Measurements from ENCODE around the gene DROSHA.

DROSHA gene

DNA sequence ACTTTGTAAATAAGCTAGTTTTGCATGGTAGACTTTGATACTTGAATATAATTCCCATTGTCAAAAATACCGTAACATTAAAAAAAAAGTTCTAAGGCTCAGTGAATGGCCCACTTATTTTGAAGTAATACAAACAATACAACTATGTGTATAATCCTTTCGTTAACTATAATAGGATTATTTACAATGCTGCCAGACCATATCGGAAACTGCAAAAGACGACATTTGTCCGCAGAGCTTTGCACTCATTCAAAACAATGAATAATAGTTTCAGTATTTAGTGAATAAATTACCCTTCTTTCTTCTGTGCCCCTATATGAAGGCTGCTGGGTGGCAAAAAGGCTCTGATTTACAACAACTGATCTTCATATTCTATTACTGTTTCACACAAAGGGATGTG, 121.8 kb downstream of the DROSHA start:
- no peak overlapping the region for H3K4me3 ChIP-seq (ENCODE audit: low read depth, low read length)
- TF ChIP-seq, protein P1, sequence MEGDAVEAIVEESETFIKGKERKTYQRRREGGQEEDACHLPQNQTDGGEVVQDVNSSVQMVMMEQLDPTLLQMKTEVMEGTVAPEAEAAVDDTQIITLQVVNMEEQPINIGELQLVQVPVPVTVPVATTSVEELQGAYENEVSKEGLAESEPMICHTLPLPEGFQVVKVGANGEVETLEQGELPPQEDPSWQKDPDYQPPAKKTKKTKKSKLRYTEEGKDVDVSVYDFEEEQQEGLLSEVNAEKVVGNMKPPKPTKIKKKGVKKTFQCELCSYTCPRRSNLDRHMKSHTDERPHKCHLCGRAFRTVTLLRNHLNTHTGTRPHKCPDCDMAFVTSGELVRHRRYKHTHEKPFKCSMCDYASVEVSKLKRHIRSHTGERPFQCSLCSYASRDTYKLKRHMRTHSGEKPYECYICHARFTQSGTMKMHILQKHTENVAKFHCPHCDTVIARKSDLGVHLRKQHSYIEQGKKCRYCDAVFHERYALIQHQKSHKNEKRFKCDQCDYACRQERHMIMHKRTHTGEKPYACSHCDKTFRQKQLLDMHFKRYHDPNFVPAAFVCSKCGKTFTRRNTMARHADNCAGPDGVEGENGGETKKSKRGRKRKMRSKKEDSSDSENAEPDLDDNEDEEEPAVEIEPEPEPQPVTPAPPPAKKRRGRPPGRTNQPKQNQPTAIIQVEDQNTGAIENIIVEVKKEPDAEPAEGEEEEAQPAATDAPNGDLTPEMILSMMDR (IDR thresholded peaks at IDR 0.05; ENCODE audit: low read depth, low read length): no peak

DNA sequence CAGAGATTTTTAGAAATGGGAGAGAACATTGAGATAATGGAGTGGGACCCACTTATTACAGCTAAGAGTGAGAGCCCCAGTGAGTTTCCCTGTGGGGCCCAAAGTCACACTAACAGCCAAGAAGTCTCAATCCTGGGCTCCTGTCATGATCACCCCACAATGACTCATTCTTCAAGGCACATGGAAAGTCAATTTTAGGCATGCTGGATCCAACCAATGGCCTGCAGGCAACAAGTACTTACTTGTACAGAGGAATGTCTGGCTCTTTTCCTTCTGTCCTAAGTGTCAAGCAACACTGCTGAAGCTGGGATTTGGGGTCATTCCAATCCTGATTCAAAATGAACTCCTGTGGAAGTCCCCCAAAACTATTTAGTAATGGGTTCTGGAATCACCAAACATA, 123.1 kb downstream of the DROSHA start:
- no peak overlapping the region for H3K4me3 ChIP-seq (ENCODE audit: low read depth, low read length)
- no peak for TF ChIP-seq POLR2A (IDR thresholded peaks at IDR 0.05; ENCODE audit: extremely low read depth, insufficient read length)
- TF ChIP-seq, protein P2, sequence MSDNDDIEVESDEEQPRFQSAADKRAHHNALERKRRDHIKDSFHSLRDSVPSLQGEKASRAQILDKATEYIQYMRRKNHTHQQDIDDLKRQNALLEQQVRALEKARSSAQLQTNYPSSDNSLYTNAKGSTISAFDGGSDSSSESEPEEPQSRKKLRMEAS (IDR thresholded peaks at IDR 0.05; ENCODE audit: low read depth, low read length): no peak
- TF ChIP-seq MYC (IDR thresholded peaks at IDR 0.05; ENCODE audit: low read depth, low read length): no peak
- TF ChIP-seq, protein P1 (IDR thresholded peaks at IDR 0.05; ENCODE audit: low read depth, low read length): no peak
- DNase-seq (ENCODE audit: low read depth): no peak

More for the DNA sequence above, 121.8 kb downstream of the DROSHA start:
- no peak for DNase-seq (ENCODE audit: low read depth)

DNA sequence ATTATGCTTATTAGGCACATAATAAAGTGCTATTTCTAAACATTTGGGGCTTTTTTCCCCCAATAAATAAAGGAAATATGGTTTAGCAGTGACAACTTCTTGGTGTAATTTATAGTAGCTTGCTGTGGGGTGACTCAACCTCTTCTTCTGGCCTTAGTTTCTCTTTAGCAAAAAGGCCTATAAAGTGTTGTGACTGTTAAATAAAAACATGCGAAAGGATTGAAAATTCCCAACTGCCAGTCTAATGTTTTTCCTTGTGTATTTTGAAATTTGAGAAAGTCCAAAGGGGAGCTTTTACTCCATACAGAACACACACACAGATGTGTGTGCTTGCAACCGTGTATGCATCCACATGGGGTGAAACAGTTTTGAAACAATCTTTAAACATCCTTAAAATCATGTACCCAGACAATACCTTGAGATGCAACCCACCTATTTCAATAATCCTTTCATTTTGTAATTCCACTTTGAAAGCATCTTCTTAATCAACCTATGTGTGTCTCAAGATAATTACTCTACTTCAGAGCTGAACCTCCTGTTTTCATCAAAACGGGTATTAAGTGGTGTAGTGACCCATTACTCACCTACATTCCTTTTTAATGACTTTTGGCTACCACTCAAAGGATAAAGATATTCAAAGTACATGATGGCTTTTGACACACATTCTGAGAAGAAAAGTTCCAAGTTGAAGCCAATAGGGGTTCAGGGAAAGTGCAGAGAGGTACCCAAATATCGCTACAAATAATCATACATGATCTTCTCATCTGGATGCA, 123.8 kb downstream of the DROSHA start:
- no peak for DNase-seq (ENCODE audit: low read depth)
- TF ChIP-seq, protein P2 (IDR thresholded peaks at IDR 0.05; ENCODE audit: low read depth, low read length): no peak
- TF ChIP-seq POLR2A (IDR thresholded peaks at IDR 0.05; ENCODE audit: extremely low read depth, insufficient read length) (no peak), MYC (IDR thresholded peaks at IDR 0.05; ENCODE audit: low read depth, low read length) (no peak)
- TF ChIP-seq, protein P1 (IDR thresholded peaks at IDR 0.05; ENCODE audit: low read depth, low read length): no peak
- H3K4me3 ChIP-seq (ENCODE audit: low read depth, low read length): no peak overlapping the region

DNA sequence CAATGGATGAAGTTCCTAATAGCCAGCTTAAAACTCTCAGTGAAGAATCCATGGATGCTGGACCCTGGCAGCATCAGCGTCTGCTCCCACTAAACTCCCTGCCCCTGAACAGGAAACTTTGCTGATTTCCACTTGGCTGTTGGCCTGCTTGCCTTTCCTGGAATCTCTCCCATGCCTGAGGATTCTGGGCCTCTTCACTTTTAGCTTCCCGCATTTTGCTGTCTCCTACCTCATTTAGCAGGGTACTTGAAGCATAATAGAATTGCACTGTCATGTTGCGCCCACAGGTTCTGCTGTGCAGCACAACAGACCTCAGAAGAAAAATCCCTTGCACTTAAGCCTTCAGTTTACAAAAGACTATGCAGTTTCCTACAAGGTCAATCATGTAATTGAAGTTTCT, 127.6 kb downstream of the DROSHA start:
- TF ChIP-seq POLR2A (IDR thresholded peaks at IDR 0.05; ENCODE audit: extremely low read depth, insufficient read length): no peak
- TF ChIP-seq, protein P1 (IDR thresholded peaks at IDR 0.05; ENCODE audit: low read depth, low read length): no peak
- TF ChIP-seq MYC (IDR thresholded peaks at IDR 0.05; ENCODE audit: low read depth, low read length): no peak
- TF ChIP-seq, protein P2 (IDR thresholded peaks at IDR 0.05; ENCODE audit: low read depth, low read length): no peak
- no peak overlapping the region for H3K4me3 ChIP-seq (ENCODE audit: low read depth, low read length)
- DNase-seq (ENCODE audit: low read depth): no peak

DNA sequence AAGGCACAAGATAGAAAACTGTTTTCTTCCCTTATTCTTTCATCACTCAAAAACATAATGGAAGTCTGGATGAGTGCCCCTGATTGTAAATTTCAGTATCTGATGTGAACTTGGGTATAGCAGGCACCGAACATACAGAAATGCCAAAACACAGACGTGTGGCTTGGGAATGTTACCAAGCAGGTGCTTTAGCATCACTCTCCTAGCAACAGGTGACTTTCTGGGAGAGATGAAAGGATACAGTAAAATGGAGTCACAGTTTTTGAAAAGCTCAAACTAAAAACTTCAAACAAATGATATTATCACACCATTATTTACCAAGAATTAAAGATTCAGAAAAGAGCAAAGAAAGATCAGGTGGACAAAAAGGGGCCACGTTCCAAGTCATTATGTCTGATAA, 130.2 kb downstream of the DROSHA start:
- H3K4me3 ChIP-seq (ENCODE audit: low read depth, low read length): no peak overlapping the region

More for the DNA sequence above, 130.2 kb downstream of the DROSHA start:
- DNase-seq (ENCODE audit: low read depth): no peak
- TF ChIP-seq, protein P2 (IDR thresholded peaks at IDR 0.05; ENCODE audit: low read depth, low read length): no peak
- TF ChIP-seq, protein P1 (IDR thresholded peaks at IDR 0.05; ENCODE audit: low read depth, low read length): no peak
- TF ChIP-seq POLR2A (IDR thresholded peaks at IDR 0.05; ENCODE audit: extremely low read depth, insufficient read length) (no peak), MYC (IDR thresholded peaks at IDR 0.05; ENCODE audit: low read depth, low read length) (no peak)

Measured in NB4 (cell line).